Renal cortex interstitium (tissue), 11 donors: ENCODE measurements around the gene EIF4EBP3. TPM values are rescaled to one million over a fixed set of nuclear protein-coding genes. Genes with fewer than 3 reads are reported as not detected.
"Not testable (repeated sequence)": the region's sequence is repeated elsewhere in the genome, so short reads cannot be mapped to it uniquely, and the experiment has no call there.

Source experiments
- DNase-seq, 11 donors: peaks; one replicate each; pipeline ENCODE4 v3.0.0-alpha.2; 2013; ENCODE audit warnings: low read depth in 9 of 11, low spot score in 4 of 11; ENCODE audit errors: extremely low read depth in 1 of 11
- polyA plus RNA-seq, 3 donors: library from polyadenylated mRNA; unstranded; fragments of 120-200 nt; gene quantifications; one replicate each; pipeline ENCODE4 v1.2.1, GENCODE V29; 2013; ENCODE audit not compliant: insufficient read length in 3 of 3

EIF4EBP3 gene
- polyA plus RNA-seq, 3 donors, result 6.9 to 14.9 (median 7.6) TPM

DNA sequence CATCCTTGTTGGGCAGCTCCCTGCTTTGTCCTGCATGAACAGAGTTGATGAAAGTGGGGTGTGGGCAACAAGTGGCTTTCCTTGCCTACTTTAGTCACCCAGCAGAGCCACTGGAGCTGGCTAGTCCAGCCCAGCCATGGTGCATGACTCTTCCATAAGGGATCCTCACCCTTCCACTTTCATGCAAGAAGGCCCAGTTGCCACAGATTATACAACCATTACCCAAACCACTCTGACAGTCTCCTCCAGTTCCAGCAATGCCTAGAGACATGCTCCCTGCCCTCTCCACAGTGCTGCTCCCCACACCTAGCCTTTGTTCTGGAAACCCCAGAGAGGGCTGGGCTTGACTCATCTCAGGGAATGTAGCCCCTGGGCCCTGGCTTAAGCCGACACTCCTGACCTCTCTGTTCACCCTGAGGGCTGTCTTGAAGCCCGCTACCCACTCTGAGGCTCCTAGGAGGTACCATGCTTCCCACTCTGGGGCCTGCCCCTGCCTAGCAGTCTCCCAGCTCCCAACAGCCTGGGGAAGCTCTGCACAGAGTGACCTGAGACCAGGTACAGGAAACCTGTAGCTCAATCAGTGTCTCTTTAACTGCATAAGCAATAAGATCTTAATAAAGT is 21.1 kb downstream of the EIF4EBP3 start:
- DNase-seq, result no peak

GRCh38 chr5:140569197-140569596 is 21.7 kb downstream of the EIF4EBP3 start:
- no peak for DNase-seq

- DNase-seq, result no peak
These were observed 22.6 kb downstream of the EIF4EBP3 start for GRCh38 chr5:140570058-140570457.

GRCh38 chr5:140570488-140570887 is 23.0 kb downstream of the EIF4EBP3 start:
- no peak for DNase-seq

- DNase-seq, result no peak
These were observed 23.6 kb downstream of the EIF4EBP3 start for GRCh38 chr5:140571105-140571504.

- no peak for DNase-seq
These were observed 26.2 kb downstream of the EIF4EBP3 start for GRCh38 chr5:140573683-140574082.

DNA sequence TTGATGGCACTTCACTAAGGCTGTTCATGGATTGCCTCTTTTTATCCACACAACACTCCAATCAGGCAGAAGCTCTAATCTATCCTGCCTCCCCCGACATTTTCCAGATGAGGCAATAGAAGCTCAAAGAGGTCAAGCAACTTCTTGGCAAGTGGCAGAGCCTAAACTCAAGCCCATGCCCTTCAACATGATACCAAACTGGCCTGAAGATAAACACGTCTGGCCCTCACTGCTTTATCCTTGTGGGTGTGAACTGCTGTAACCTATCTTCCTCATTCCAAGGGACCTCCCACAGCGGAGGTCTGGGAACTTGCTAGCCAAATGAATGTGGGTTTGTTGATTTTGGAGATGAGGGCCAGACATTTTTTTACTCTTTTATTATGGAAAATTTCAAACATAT is 26.7 kb downstream of the EIF4EBP3 start:
- DNase-seq, result no peak

GRCh38 chr5:140575309-140575708 is 27.8 kb downstream of the EIF4EBP3 start:
- DNase-seq, result no peak

DNA sequence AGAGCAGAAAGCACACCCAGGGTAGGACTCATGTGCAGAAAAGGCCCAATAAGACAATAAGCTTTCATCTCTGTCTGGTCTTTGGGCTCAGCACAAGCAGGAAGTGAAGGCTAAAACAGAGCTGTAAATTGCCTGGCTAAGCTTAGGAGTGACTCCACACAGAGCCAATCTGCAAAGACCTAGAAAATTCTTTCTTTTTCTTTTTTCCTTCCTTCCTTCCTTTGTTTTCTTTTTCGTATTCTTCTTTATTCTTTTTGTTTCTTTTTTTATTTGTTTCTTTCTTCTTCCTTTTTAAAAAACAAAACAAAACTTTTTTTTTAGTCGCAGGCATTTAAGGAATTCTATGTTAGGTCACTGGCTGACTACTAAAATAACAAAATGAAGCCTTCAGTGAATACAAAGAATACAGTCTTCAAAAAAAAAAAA is 29.3 kb downstream of the EIF4EBP3 start:
- DNase-seq, result no peak

GRCh38 chr5:140579188-140579747 is 31.8 kb downstream of the EIF4EBP3 start:
- DNase-seq, result not testable (repeated sequence)

GRCh38 chr5:140587495-140587894 is 40.0 kb downstream of the EIF4EBP3 start:
- DNase-seq, result no peak

DNA sequence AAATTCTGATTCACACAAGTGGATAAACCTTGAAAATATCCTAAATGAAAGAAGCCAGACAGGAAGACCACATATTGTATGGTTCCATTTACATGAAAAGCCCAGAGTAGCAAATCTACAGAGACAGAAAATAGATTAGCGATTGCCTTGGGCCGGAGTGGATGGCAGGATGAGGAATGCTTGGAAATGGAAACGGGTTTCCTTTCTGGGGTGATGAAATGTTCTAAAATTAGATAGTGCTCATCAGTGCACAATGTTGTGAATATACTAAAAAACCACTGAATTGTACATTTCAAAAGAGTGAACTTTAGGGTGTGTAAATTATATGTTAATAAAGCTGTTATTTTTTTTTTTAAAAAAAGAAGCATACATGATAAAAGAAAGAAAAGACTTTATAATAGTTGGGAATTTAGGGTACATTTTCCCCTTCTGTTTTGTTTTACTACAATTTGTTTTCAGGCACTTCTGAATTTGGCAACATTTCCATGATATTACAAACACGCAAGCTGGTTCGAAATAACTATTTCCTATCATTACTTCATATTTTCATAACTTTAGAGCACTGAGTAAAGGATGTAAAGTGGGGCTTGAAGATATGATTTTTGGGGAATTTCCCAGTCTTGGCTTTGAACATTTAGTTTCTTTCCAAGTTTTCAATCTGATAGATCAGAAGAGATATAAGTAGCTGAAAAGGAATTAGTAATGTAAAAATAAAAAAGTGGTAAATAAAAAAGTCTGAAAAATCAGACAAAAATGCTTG is 41.0 kb downstream of the EIF4EBP3 start:
- no peak for DNase-seq

- no peak for DNase-seq
These were observed 43.4 kb downstream of the EIF4EBP3 start for GRCh38 chr5:140590861-140591260.

DNA sequence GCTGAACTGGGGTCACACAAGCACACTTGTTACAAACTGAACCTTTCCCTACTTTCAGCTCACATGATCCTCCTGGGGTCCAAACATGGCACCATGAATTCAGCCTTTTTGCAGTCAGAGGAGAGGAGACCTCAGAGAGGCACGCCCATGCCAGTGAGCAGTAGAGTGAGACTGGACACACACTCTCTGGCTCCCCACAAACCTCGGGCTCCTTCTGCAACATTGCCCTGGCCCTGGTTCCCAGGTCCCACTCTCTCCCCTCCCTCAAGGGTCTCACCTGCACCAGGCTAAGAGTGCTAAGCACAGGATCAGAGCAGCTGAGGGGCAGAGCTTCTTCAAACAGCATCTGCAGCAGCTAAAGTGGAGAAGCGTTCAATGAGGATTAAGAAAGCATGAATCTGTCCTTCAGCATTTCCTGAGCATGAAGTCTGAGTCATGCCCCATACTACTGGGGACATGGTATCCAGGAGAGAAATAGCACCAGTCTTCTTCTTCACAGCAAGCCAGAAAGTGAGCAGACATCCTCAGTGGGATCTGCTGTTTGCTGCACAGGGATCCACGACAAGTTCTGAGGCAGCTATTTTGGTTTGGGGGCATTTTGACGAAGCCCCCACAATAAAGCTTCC is 44.4 kb downstream of the EIF4EBP3 start:
- DNase-seq, result no peak

DNA sequence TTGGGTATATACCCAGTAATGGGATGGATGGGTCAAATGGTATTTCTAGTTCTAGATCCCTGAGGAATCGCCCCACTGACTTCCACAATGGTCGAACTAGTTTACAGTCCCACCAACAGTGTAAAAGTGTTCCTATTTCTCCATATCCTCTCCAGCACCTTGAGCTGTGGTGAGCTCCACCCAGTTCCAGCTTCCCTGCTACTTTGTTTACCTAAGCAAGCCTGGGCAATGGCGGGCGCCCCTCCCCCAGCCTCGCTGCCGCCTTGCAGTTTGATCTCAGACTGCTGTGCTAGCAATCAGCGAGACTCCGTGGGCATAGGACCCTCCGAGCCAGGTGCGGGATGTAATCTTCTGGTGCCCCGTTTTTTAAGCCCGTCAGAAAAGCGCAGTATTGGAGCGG is 45.6 kb downstream of the EIF4EBP3 start:
- not testable (repeated sequence) for DNase-seq

GRCh38 chr5:140594169-140594568 is 46.7 kb downstream of the EIF4EBP3 start:
- DNase-seq, result no peak

GRCh38 chr5:140595538-140596300 is 48.3 kb downstream of the EIF4EBP3 start:
- no peak for DNase-seq

DNA sequence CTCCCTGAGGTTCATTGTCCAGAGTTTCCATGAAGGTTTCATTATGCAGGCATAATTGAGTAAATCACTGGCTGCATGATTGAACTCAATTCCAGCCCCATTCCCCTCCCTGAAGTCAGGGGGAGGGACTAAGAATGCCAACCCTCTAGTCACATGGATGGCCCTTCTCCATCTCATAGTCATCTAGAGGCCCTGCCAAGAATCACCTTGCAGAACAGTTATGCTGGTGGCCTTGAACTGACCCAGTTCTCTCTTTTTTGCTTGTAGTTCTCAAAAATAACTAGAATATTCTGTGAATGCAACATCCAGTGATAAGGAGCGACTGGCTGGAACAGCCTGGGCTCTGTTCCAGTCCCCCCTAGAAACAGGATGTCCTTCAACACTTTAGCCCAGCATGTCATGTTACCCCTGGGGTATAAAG is 48.9 kb downstream of the EIF4EBP3 start:
- no peak for DNase-seq

DNA sequence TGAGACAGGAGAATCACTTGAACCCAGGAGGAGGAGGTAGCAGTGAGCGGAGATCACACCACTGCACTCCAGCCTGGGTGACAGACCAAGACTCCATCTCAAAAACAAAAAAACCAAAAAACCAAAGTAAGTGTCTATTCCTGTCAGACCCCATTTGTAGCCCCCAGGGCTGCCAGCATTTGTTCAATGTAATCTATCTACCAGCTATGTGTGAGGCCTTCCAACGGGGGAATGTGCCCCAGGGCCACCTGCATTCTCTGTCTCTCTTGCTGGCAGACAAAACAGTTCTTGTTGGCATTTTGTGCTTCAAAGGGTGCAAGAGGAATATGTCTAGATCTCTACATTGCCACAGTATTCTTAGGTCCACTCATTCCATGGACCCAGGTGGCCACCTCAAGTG is 51.4 kb downstream of the EIF4EBP3 start:
- DNase-seq, result no peak
